OCI-LY1 (cell line): ENCODE measurements around the gene MAGI2.

ENCODE experiments used
- H2AFZ ChIP-seq: fragments of 200-600 bp; sonication (generic), shearing (Covaris generic); 2 replicates; pipeline ENCODE4 v1.6.0; 2014; ENCODE audit warnings: antibody characterized with exemption, mild to moderate bottlenecking, low read length
- H3F3A ChIP-seq: fragments of 200-600 bp; sonication (generic), shearing (Covaris generic); 2 replicates; pipeline ENCODE4 v1.6.0; 2014; ENCODE audit warnings: mild to moderate bottlenecking, antibody characterized with exemption, low read length, moderate library complexity; ENCODE audit not compliant: insufficient read depth
- H3K27ac ChIP-seq: fragments of 200-600 bp; sonication (generic); 2 replicates; pipeline ENCODE4 v1.5.1; 2014; ENCODE audit warnings: low read length, mixed run types, mild to moderate bottlenecking, low read depth; ENCODE audit not compliant: poor library complexity, severe bottlenecking
- H3K27me3 ChIP-seq: fragments of 200-600 bp; sonication (generic); 2 replicates; pipeline ENCODE4 v1.6.0; 2014; ENCODE audit warnings: antibody characterized with exemption, mild to moderate bottlenecking, low read length, moderate library complexity; ENCODE audit not compliant: insufficient read depth
- H3K36me3 ChIP-seq: fragments of 200-600 bp; sonication (generic); 2 replicates; pipeline ENCODE4 v1.6.1; 2014; ENCODE audit warnings: mild to moderate bottlenecking, antibody characterized with exemption, low read length, moderate library complexity, mixed read lengths; ENCODE audit not compliant: insufficient read depth
- H3K4me1 ChIP-seq: fragments of 200-600 bp; sonication (generic); 2 replicates; pipeline ENCODE4 v1.5.1; 2014; ENCODE audit warnings: mild to moderate bottlenecking, low read length, moderate library complexity; ENCODE audit not compliant: insufficient read depth, severe bottlenecking
- H3K4me2 ChIP-seq: fragments of 200-600 bp; sonication (generic), shearing (Covaris generic); 2 replicates; pipeline ENCODE4 v1.6.1; 2014; ENCODE audit warnings: low read length
- H3K4me3 ChIP-seq: fragments of 200-600 bp; sonication (generic); 2 replicates; pipeline ENCODE4 v1.5.1; 2014; ENCODE audit warnings: low read length, low read depth, mild to moderate bottlenecking, mixed read lengths; ENCODE audit not compliant: poor library complexity, severe bottlenecking
- H3K79me2 ChIP-seq: fragments of 200-600 bp; shearing (Covaris generic); 2 replicates; pipeline ENCODE4 v1.6.1; 2016; ENCODE audit warnings: mixed run types, low read length, mixed read lengths; ENCODE audit not compliant: insufficient read depth
- H3K9ac ChIP-seq: fragments of 200-600 bp; sonication (generic), shearing (Covaris generic); 2 replicates; pipeline ENCODE4 v1.6.1; 2014; ENCODE audit warnings: mild to moderate bottlenecking, low read length, mixed read lengths
- H3K9me2 ChIP-seq: fragments of 200-600 bp; sonication (generic), shearing (Covaris generic); 2 replicates; pipeline ENCODE4 v1.6.1; 2014; ENCODE audit warnings: low read depth, mild to moderate bottlenecking, low read length, mixed read lengths
- H3K9me3 ChIP-seq: fragments of 200-600 bp; shearing (Covaris generic); 2 replicates; pipeline ENCODE4 v1.6.1; 2014; ENCODE audit warnings: low read length, mixed read lengths
- H4K20me1 ChIP-seq: fragments of 200-600 bp; sonication (generic), shearing (Covaris generic); 2 replicates; pipeline ENCODE4 v1.6.0; 2016; ENCODE audit warnings: mild to moderate bottlenecking, low read length; ENCODE audit not compliant: insufficient read depth
- CTCF ChIP-seq: fragments of 200-600 bp; sonication (generic), shearing (Covaris generic); IDR thresholded peaks from 2 replicates; pipeline ENCODE4 v1.5.1; 2017; ENCODE audit warnings: mild to moderate bottlenecking, antibody characterized with exemption, low read length, moderate library complexity, mixed read lengths
- EZH2 ChIP-seq: fragments of 200-600 bp; sonication (generic), shearing (Covaris generic); IDR thresholded peaks from 2 replicates; pipeline ENCODE4 v1.8.0; 2017; ENCODE audit warnings: borderline replicate concordance, mixed run types, mild to moderate bottlenecking, antibody characterized with exemption, low read length, moderate library complexity, mixed read lengths

Gene MAGI2

GRCh38 chr7:79462390-79462789 is 8.9 kb upstream of the MAGI2 start:
- Histone ChIP-seq H3K9me3 (no peaks in the 10 kb centered on the region), H3K27me3 (no peaks in the 10 kb centered on the region), H3K4me2 (no peak overlapping the region), H3K9ac (no peak overlapping the region), H3K4me1 (no peaks in the 10 kb centered on the region), H3K4me3 (no peak overlapping the region), H4K20me1 (no peaks in the 10 kb centered on the region), H3K9me2 (no peaks in the 10 kb centered on the region), H3K79me2 (no peaks in the 10 kb centered on the region), H3K36me3 (no peaks in the 10 kb centered on the region), H3F3A (no peaks in the 10 kb centered on the region), H2AFZ (no peak overlapping the region), H3K27ac (no peak overlapping the region)
- TF ChIP-seq CTCF, result no peak
- no peak for TF ChIP-seq EZH2

GRCh38 chr7:79461660-79462059 is 8.2 kb upstream of the MAGI2 start:
- Histone ChIP-seq H3K4me3 (no peak overlapping the region), H3K9ac (no peak overlapping the region), H4K20me1 (no peaks in the 10 kb centered on the region), H3K9me3 (no peaks in the 10 kb centered on the region), H3K9me2 (no peaks in the 10 kb centered on the region), H3K79me2 (no peaks in the 10 kb centered on the region), H3K27ac (no peak overlapping the region), H3K4me1 (no peaks in the 10 kb centered on the region), H3F3A (no peaks in the 10 kb centered on the region), H3K27me3 (no peaks in the 10 kb centered on the region), H2AFZ (no peak overlapping the region), H3K4me2 (no peak overlapping the region), H3K36me3 (no peaks in the 10 kb centered on the region)
- TF ChIP-seq CTCF, result no peak
- no peak for TF ChIP-seq EZH2

GRCh38 chr7:79459381-79459780 is 5.9 kb upstream of the MAGI2 start:
- Histone ChIP-seq H3K9ac (no peak overlapping the region), H3K9me2 (no peaks in the 10 kb centered on the region), H4K20me1 (no peaks in the 10 kb centered on the region), H3K36me3 (no peaks in the 10 kb centered on the region), H3K79me2 (no peaks in the 10 kb centered on the region), H3K9me3 (no peaks in the 10 kb centered on the region), H3K4me1 (no peaks in the 10 kb centered on the region), H3K27me3 (no peaks in the 10 kb centered on the region), H3K4me2 (no peak overlapping the region), H3K4me3 (no peak overlapping the region), H2AFZ (no peak overlapping the region), H3F3A (no peaks in the 10 kb centered on the region), H3K27ac (no peak overlapping the region)
- TF ChIP-seq CTCF (no peak), EZH2 (no peak)
